Endothelial cell of umbilical vein (primary cell): ENCODE results near the gene UROC1. TPM values are rescaled to one million over a fixed set of nuclear protein-coding genes. Genes with fewer than 3 reads are reported as not detected.

ENCODE experiments used
- BruUV-seq: library from RNA; stranded (reverse); fragments of 400-500 nt; replicated peaks from 2 replicates; lab custom pipeline; 2021; lab: Mats Ljungman, UMichigan
- CTCF ChIA-PET: fragments of 300-600, 350-600 bp; sonication (Branson Sonifier 250); formaldehyde crosslinking; loops from one replicate; lab custom pipeline; 2021; ENCODE audit warnings: antibody characterized with exemption, inconsistent platforms; lab: Charles Lee
- POLR2A ChIA-PET: fragments of 300-600, 350-600 bp; sonication (Branson Sonifier 250); formaldehyde crosslinking; loops from one replicate; lab custom pipeline; 2021; ENCODE audit warnings: antibody characterized with exemption, inconsistent platforms; lab: Charles Lee
- DNase-seq: peaks from one replicate; pipeline ENCODE4 v3.0.0-alpha.2; 2011; ENCODE audit warnings: low read depth, low spot score
- FAIRE-seq: peaks from 2 replicates; lab custom pipeline; 2011; peaks lifted over from hg19 to GRCh38; lab: Jason Lieb, UNC
- H2AFZ ChIP-seq: 2 replicates; pipeline ENCODE4 v1.6.0; 2012; ENCODE audit warnings: low read depth, low read length, control low read depth, inconsistent platforms
- H3K27ac ChIP-seq: 2 replicates; pipeline ENCODE4 v1.5.1; 2011; ENCODE audit warnings: low read depth, mild to moderate bottlenecking, control low read depth, low read length, moderate library complexity; ENCODE audit not compliant: insufficient read depth
- H3K27me3 ChIP-seq, 2 experiments: 2 replicates each; pipeline versions ENCODE4 v1.6.0 to v1.6.1; 2011; ENCODE audit warnings: low read length in 2 of 2, mixed read lengths in 1 of 2; ENCODE audit not compliant: control insufficient read depth in 2 of 2, insufficient read depth in 2 of 2
- H3K36me3 ChIP-seq, 2 experiments: 2 replicates in 1 of 2; 3 replicates in 1 of 2; pipeline ENCODE4 v1.5.1; 2011; ENCODE audit warnings: low read length in 2 of 2, mild to moderate bottlenecking in 1 of 2, moderate library complexity in 1 of 2; ENCODE audit not compliant: control insufficient read depth in 2 of 2, insufficient read depth in 2 of 2; ENCODE audit errors: extremely low read depth in 1 of 2
- H3K4me1 ChIP-seq: 3 replicates; pipeline ENCODE4 v1.5.1; 2011; ENCODE audit warnings: mild to moderate bottlenecking, low read length; ENCODE audit not compliant: control insufficient read depth, insufficient read depth; ENCODE audit errors: extremely low read depth
- H3K4me2 ChIP-seq: 2 replicates; pipeline ENCODE4 v1.6.1; 2011; ENCODE audit warnings: low read length, control low read depth, mixed read lengths; ENCODE audit not compliant: insufficient read depth
- H3K4me3 ChIP-seq, 3 experiments: fragments of 200-600 bp in 1 of 3; sonication (generic), shearing (Covaris generic) in 1 of 3; replicated peaks in 1 of 3; 2 replicates each; pipeline ENCODE4 v1.5.1; 2011 to 2016; ENCODE audit warnings: control low read depth in 3 of 3, low read length in 3 of 3, mild to moderate bottlenecking in 2 of 3, inconsistent platforms in 1 of 3, low read depth in 1 of 3, moderate library complexity in 1 of 3; ENCODE audit not compliant: insufficient read depth in 1 of 3
- H3K79me2 ChIP-seq: 2 replicates; pipeline ENCODE4 v1.6.0; 2012; ENCODE audit warnings: low read length, inconsistent platforms; ENCODE audit not compliant: control insufficient read depth, insufficient read depth
- H3K9ac ChIP-seq: replicated peaks from 2 replicates; pipeline ENCODE3; 2011; ENCODE audit warnings: low read length, control low read depth; ENCODE audit not compliant: insufficient read depth; ENCODE audit errors: extremely low read depth
- H3K9me1 ChIP-seq: replicated peaks from 3 replicates; pipeline ENCODE4 v1.6.0; 2011; ENCODE audit warnings: mild to moderate bottlenecking, low read length; ENCODE audit not compliant: control insufficient read depth, insufficient read depth; ENCODE audit errors: extremely low read depth
- H3K9me3 ChIP-seq: replicated peaks from 2 replicates; pipeline ENCODE4 v1.5.1; 2012; ENCODE audit warnings: low read length, inconsistent platforms; ENCODE audit not compliant: control insufficient read depth, insufficient read depth
- H4K20me1 ChIP-seq: replicated peaks from 2 replicates; pipeline ENCODE3; 2011; ENCODE audit warnings: mild to moderate bottlenecking, low read length; ENCODE audit not compliant: control insufficient read depth, insufficient read depth; ENCODE audit errors: extremely low read depth
- CTCF ChIP-seq, 2 donors: IDR thresholded peaks; 1 replicate in 1 of 2; 2 replicates in 1 of 2; pipeline ENCODE4 v1.5.1; 2011; ENCODE audit warnings: low read length in 2 of 2, mild to moderate bottlenecking in 2 of 2, moderate library complexity in 2 of 2, control low read depth in 1 of 2, inconsistent platforms in 1 of 2, low read depth in 1 of 2; ENCODE audit not compliant: insufficient read depth in 1 of 2; ENCODE audit errors: extremely low read depth in 1 of 2
- EZH2 ChIP-seq: IDR thresholded peaks from 2 replicates; pipeline ENCODE4 v1.6.1; 2012; ENCODE audit warnings: borderline replicate concordance, low read depth, mild to moderate bottlenecking, moderate library complexity, low read length, inconsistent platforms; ENCODE audit not compliant: severe bottlenecking
- FOS ChIP-seq: IDR thresholded peaks from 2 replicates; pipeline ENCODE4 v1.6.1; 2011; ENCODE audit warnings: mild to moderate bottlenecking, low read length, moderate library complexity, borderline replicate concordance; ENCODE audit not compliant: insufficient read depth
- GATA2 ChIP-seq: IDR thresholded peaks from 2 replicates; pipeline ENCODE4 v1.7.0; 2011; ENCODE audit warnings: low read depth, mild to moderate bottlenecking, moderate library complexity, mixed read lengths, low read length; ENCODE audit not compliant: insufficient read length, insufficient read depth
- JUN ChIP-seq: IDR thresholded peaks from 2 replicates; pipeline ENCODE4 v1.6.1; 2011; ENCODE audit warnings: borderline replicate concordance, low read depth; ENCODE audit not compliant: insufficient read length, insufficient read depth
- MYC ChIP-seq: IDR thresholded peaks from one replicate; pipeline ENCODE4 v1.6.1; 2011; ENCODE audit warnings: mild to moderate bottlenecking, low read depth, low read length
- POLR2A ChIP-seq: IDR thresholded peaks from 2 replicates; pipeline ENCODE4 v1.6.1; 2012; ENCODE audit warnings: low read depth, mild to moderate bottlenecking, control low read depth, low read length
- POLR2AphosphoS5 ChIP-seq: IDR thresholded peaks from 2 replicates; pipeline ENCODE4 v1.6.1; 2012; ENCODE audit warnings: low read depth, mild to moderate bottlenecking, control low read depth, low read length, moderate library complexity; ENCODE audit not compliant: insufficient read depth
- dilution Hi-C: fragments of 300-500 bp; cut with MboI; formaldehyde crosslinking; loops from one replicate; pipeline ENCODE4 v1.15.0; 2019; ENCODE audit warnings: low sequenced_read_pairs; ENCODE audit not compliant: extremely low pct_ligation_motif_present
- intact Hi-C: fragments of 100-400 bp; cut with micrococcal nuclease; formaldehyde crosslinking; loops from one replicate; pipeline ENCODE4 v1.10.0; 2022
- polyA plus RNA-seq, 4 experiments: library from polyadenylated mRNA; depleted of rRNA in 3 of 4; stranded (reverse) in 3 of 4; unstranded in 1 of 4; fragments of >200 nt; gene quantifications; 2 replicates each; pipeline versions ENCODE4 v1.2.1 to v1.2.3, GENCODE V29; 2011 to 2012; ENCODE audit warnings: missing spikeins in 1 of 4
- total RNA-seq: library from RNA; stranded (reverse); gene quantifications from 2 replicates; pipeline ENCODE4 v1.2.3, GENCODE V29; 2021
- TF ChIP-seq, protein P1 (sequence below): IDR thresholded peaks from 2 replicates; pipeline ENCODE4 v1.6.1; 2011; ENCODE audit not compliant: insufficient read depth, insufficient read length

The UROC1 gene
- total and polyA plus RNA-seq, 2 donors (not counting 3 experiments of a cell fraction or from before 2014, with no cell fraction given) = not detected

- POLR2A ChIA-PET = no interaction called here
Observed at GRCh38 chr3:126449621-126450051, 67.9 kb downstream of the UROC1 start.

More at GRCh38 chr3:126449621-126450051, 67.9 kb downstream of the UROC1 start:
- BruUV-seq = no TSS peak
- no peaks in the 10 kb centered on the region for H3K4me1 ChIP-seq
- H3K79me2 ChIP-seq = no peaks in the 10 kb centered on the region
- intact Hi-C loops (no loop called here), dilution Hi-C loops (no loop called here)
- no peak overlapping the region for H3K4me2 ChIP-seq
- H3K9ac ChIP-seq = no peak overlapping the region
- no peaks in the 10 kb centered on the region for H3K9me1 ChIP-seq
- H3K9me3 ChIP-seq = no peaks in the 10 kb centered on the region
- FAIRE-seq (no peak), DNase-seq (no peak)
- H3K27me3 ChIP-seq = no peaks in the 10 kb centered on the region
- H3K27ac ChIP-seq = no peak overlapping the region
- no peaks in the 10 kb centered on the region for H4K20me1 ChIP-seq
- peaks cover 2 to 19% of the 10 kb centered on the region in 2 experiments for H3K36me3 ChIP-seq
- no peak for TF ChIP-seq JUN
- TF ChIP-seq EZH2 = no peak
- no peak for TF ChIP-seq POLR2A
- TF ChIP-seq, protein P1, sequence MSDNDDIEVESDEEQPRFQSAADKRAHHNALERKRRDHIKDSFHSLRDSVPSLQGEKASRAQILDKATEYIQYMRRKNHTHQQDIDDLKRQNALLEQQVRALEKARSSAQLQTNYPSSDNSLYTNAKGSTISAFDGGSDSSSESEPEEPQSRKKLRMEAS = no peak
- no peak for TF ChIP-seq CTCF (IDR thresholded peaks at IDR 0.05; ENCODE audit: extremely low read depth in 1 of 2, insufficient read depth in 1 of 2, low read depth in 1 of 2, low read length in 2 of 2)
- no peak for TF ChIP-seq POLR2AphosphoS5
- no peak for TF ChIP-seq GATA2
- TF ChIP-seq FOS = no peak
- TF ChIP-seq MYC = no peak
- CTCF ChIA-PET = no interaction called here
- no peak overlapping the region for H2AFZ ChIP-seq
- no peak overlapping the region for H3K4me3 ChIP-seq
